ENCODE measurements around the gene PMPCA. TPM values are rescaled to one million over a fixed set of nuclear protein-coding genes. Genes with fewer than 3 reads are reported as not detected.

The PMPCA gene
- total RNA-seq, 1 experiment from 2014 or later, result 116 TPM

GRCh38 chr9:136398286-136398685, 12.2 kb upstream of the PMPCA start:
- RAD21 ChIA-PET (ENCODE audit: low non-redundant PET in 1 of 2, low total read pairs in 2 of 2, uncharacterized antibody in 2 of 2, unreplicated experiment in 2 of 2), result no interaction called here
- peak overlapping the region; percentile 92; the same call in 1 of the 2 replicates for H3K27ac ChIP-seq (ENCODE audit: low read depth, low read length)

GRCh38 chr9:136399176-136400037, 11.1 kb upstream of the PMPCA start:
- CTCF ChIA-PET, result no interaction called here
- Histone ChIP-seq H3K79me2 (ENCODE audit: insufficient read depth, low read length) (peaks cover 49% of the 10 kb centered on the region), H3K27ac (ENCODE audit: low read depth, low read length) (peak overlapping the region; percentile 92), H3K36me3 (ENCODE audit: control insufficient read depth in 1 of 2, insufficient read depth in 2 of 2, low read length in 2 of 2) (peaks cover 40 to 48% of the 10 kb centered on the region in 2 experiments; a peak in 3 of 4 replicates), H3K9me3 (ENCODE audit: control insufficient read depth in 1 of 2, insufficient read depth in 1 of 2, low read depth in 1 of 2, low read length in 2 of 2) (no peaks in the 10 kb centered on the region), H3K9ac (ENCODE audit: low read length) (peak overlapping the region; percentile 84), H3K27me3 (ENCODE audit: insufficient read depth, low read length) (no peaks in the 10 kb centered on the region), H4K20me1 (ENCODE audit: insufficient read depth) (no peaks in the 10 kb centered on the region), H3K9me2 (ENCODE audit: insufficient read depth) (no peaks in the 10 kb centered on the region), H3K4me2 (ENCODE audit: low read length) (peak overlapping the region; percentile 89), H3K4me1 (ENCODE audit: control insufficient read depth in 1 of 2, insufficient read depth in 2 of 2, low read length in 2 of 2) (peaks cover 7 to 16% of the 10 kb centered on the region in 2 experiments), H2AFZ (ENCODE audit: low read depth, low read length, poor library complexity, severe bottlenecking) (no peak overlapping the region), H3K4me3 (replicated peaks in 1 of 2; ENCODE audit: low read depth in 1 of 2, low read length in 2 of 2) (peak overlapping the region; percentile 82 to 93)
- POLR2A ChIA-PET, result no interaction called here
- DNase-seq (ENCODE audit: low read depth, low spot score), result no peak
- TF ChIP-seq ZFX (IDR thresholded peaks at IDR 0.05) (peak; percentile 66; the same call in 1 of the 2 replicates), SRF (IDR thresholded peaks at IDR 0.05; ENCODE audit: low read depth) (no peak), EZH2phosphoT487 (IDR thresholded peaks at IDR 0.05; ENCODE audit: borderline replicate concordance) (no peak), ELF1 (IDR thresholded peaks at IDR 0.05; ENCODE audit: borderline replicate concordance, low read depth) (no peak)
- intact Hi-C loops (cut with micrococcal nuclease), result loop anchor here (1.0 to 2.0 kb wide), 3 partner anchors 53 to 87 kb away; no protein-coding TSS in a partner anchor
- RAD21 ChIA-PET (ENCODE audit: low non-redundant PET in 1 of 2, low total read pairs in 2 of 2, uncharacterized antibody in 2 of 2, unreplicated experiment in 2 of 2), result no interaction called here
- no TSS peak for BruUV-seq (replicated peaks)
- peak; percentile 26 for ATAC-seq

More at GRCh38 chr9:136398286-136398685, 12.2 kb upstream of the PMPCA start:
- Histone ChIP-seq H3K27me3 (ENCODE audit: insufficient read depth, low read length) (no peaks in the 10 kb centered on the region), H3K9ac (ENCODE audit: low read length) (peak overlapping the region; percentile 84; the same call in 1 of the 2 replicates), H2AFZ (ENCODE audit: low read depth, low read length, poor library complexity, severe bottlenecking) (no peak overlapping the region), H3K9me3 (ENCODE audit: control insufficient read depth in 1 of 2, insufficient read depth in 1 of 2, low read depth in 1 of 2, low read length in 2 of 2) (no peaks in the 10 kb centered on the region), H3K79me2 (ENCODE audit: insufficient read depth, low read length) (peaks cover 57% of the 10 kb centered on the region), H4K20me1 (ENCODE audit: insufficient read depth) (no peaks in the 10 kb centered on the region), H3K36me3 (ENCODE audit: control insufficient read depth in 1 of 2, insufficient read depth in 2 of 2, low read length in 2 of 2) (peaks cover 37 to 48% of the 10 kb centered on the region in 2 experiments; a peak in 3 of 4 replicates), H3K4me2 (ENCODE audit: low read length) (peak overlapping the region; percentile 89), H3K4me3 (replicated peaks in 1 of 2; ENCODE audit: low read depth in 1 of 2, low read length in 2 of 2) (peak overlapping the region; percentile 82 to 93), H3K9me2 (ENCODE audit: insufficient read depth) (no peaks in the 10 kb centered on the region), H3K4me1 (ENCODE audit: control insufficient read depth in 1 of 2, insufficient read depth in 2 of 2, low read length in 2 of 2) (peaks cover 7 to 16% of the 10 kb centered on the region in 2 experiments)
- POLR2A ChIA-PET, result no interaction called here
- no peak for ATAC-seq
- BruUV-seq (replicated peaks), result no TSS peak
- CTCF ChIA-PET, result no interaction called here
- no peak for TF ChIP-seq ATF3 (IDR thresholded peaks at IDR 0.05)
- no peak for TF ChIP-seq SRF (IDR thresholded peaks at IDR 0.05; ENCODE audit: low read depth)
- no peak for DNase-seq (ENCODE audit: low read depth, low spot score)
- intact Hi-C loops (cut with micrococcal nuclease), result no loop called here
